Breast epithelium (tissue), 4 donors: ENCODE results near the gene PSMC3IP. TPM values are rescaled to one million over a fixed set of nuclear protein-coding genes. Genes with fewer than 3 reads are reported as not detected.
A peak's percentile ranks its signal among the peaks of the same experiment; 100 is the strongest.
"Not testable (repeated sequence)": the region's sequence is repeated elsewhere in the genome, so short reads cannot be mapped to it uniquely, and the experiment has no call there.

Experiments used
- DNase-seq, 2 donors: peaks; one replicate each; pipeline ENCODE4 v3.0.0-alpha.2; 2019; ENCODE audit warnings: low spot score in 2 of 2
- H3K27ac ChIP-seq, 2 donors: fragments of 200-600 bp; sonication (generic) in 1 of 2; one replicate each; pipeline ENCODE4 v1.5.1; 2016 to 2019; ENCODE audit warnings: mild to moderate bottlenecking in 1 of 2
- H3K27me3 ChIP-seq, 2 donors: fragments of 200-600 bp; sonication (generic) in 1 of 2; one replicate each; pipeline versions ENCODE4 v1.5.1 to v1.6.0; 2017 to 2019; ENCODE audit warnings: control low read depth in 1 of 2, mild to moderate bottlenecking in 1 of 2
- H3K36me3 ChIP-seq: fragments of 200-600 bp; one replicate; pipeline ENCODE4 v1.5.1; 2019
- H3K4me1 ChIP-seq, 2 donors: fragments of 200-600 bp; sonication (generic); one replicate each; pipeline ENCODE4 v1.5.1; 2016 to 2019; ENCODE audit warnings: control low read depth in 1 of 2
- H3K4me3 ChIP-seq, 3 donors: fragments of 200-600 bp; sonication (generic); 1 replicate in 2 of 3; 2 replicates in 1 of 3; pipeline ENCODE4 v1.5.1; 2016 to 2019; ENCODE audit warnings: mild to moderate bottlenecking in 3 of 3, moderate library complexity in 2 of 3
- H3K9me3 ChIP-seq, 2 donors: fragments of 200-600 bp; sonication (generic) in 1 of 2; one replicate each; pipeline ENCODE4 v1.5.1; 2016 to 2019; ENCODE audit warnings: control low read depth in 1 of 2
- CTCF ChIP-seq, 3 donors: fragments of 450-650 bp; IDR thresholded peaks; one replicate each; pipeline ENCODE4 v1.5.1; 2016 to 2017; ENCODE audit warnings: antibody characterized with exemption in 3 of 3, mild to moderate bottlenecking in 3 of 3, moderate library complexity in 3 of 3
- POLR2A ChIP-seq: fragments of 450-650 bp; IDR thresholded peaks from one replicate; pipeline ENCODE4 v1.6.1; 2016; ENCODE audit warnings: antibody characterized with exemption, mild to moderate bottlenecking, moderate library complexity
- POLR2AphosphoS5 ChIP-seq, 3 donors: sonication (generic); formaldehyde crosslinking; IDR thresholded peaks; one replicate each; pipeline ENCODE4 v1.6.1; 2017; ENCODE audit warnings: antibody characterized with exemption in 3 of 3
- intact Hi-C: fragments of 100-400 bp; cut with DNase I; formaldehyde crosslinking; loops from one replicate; pipeline ENCODE4 v1.15.1; 2023; ENCODE audit warnings: low total_unique reads
- total RNA-seq, 3 donors: library from RNA; depleted of rRNA; stranded (reverse); fragments of >200 nt; gene quantifications; one replicate each; pipeline ENCODE4 v1.1.0, GENCODE V29; 2016

Gene PSMC3IP
- total RNA-seq, 3 donors from 2014 or later = 3.3 to 4.2 (median 3.5) TPM

GRCh38 chr17:42547001-42547461, 30.5 kb downstream of the PSMC3IP start:
- H3K27ac ChIP-seq = peak overlapping the region in 1 of 2 donors; percentile 22
- no peaks in the 10 kb centered on the region for H3K36me3 ChIP-seq
- intact Hi-C loops = no loop called here
- no peak for TF ChIP-seq POLR2A
- TF ChIP-seq POLR2AphosphoS5 (IDR thresholded peaks at IDR 0.05) = no peak
- TF ChIP-seq CTCF (IDR thresholded peaks at IDR 0.05) = no peak
- H3K27me3 ChIP-seq = no peaks in the 10 kb centered on the region
- H3K4me3 ChIP-seq = no peak overlapping the region
- H3K9me3 ChIP-seq = no peaks in the 10 kb centered on the region
- no peak for DNase-seq
- H3K4me1 ChIP-seq = no peaks in the 10 kb centered on the region

- DNase-seq, H3K4me3 ChIP-seq, H3K4me1 ChIP-seq, H3K27me3 ChIP-seq, intact Hi-C loops, H3K9me3 ChIP-seq, H3K36me3 ChIP-seq: not testable (repeated sequence)
- peak overlapping the region in 1 of 2 donors; percentile 22 for H3K27ac ChIP-seq
Measured at GRCh38 chr17:42545755-42546505, 31.6 kb downstream of the PSMC3IP start.

GRCh38 chr17:42544874-42545283, 32.6 kb downstream of the PSMC3IP start:
- no peak for DNase-seq
- no peak for TF ChIP-seq POLR2AphosphoS5 (IDR thresholded peaks at IDR 0.05)
- no peak for TF ChIP-seq CTCF (IDR thresholded peaks at IDR 0.05)
- TF ChIP-seq POLR2A = no peak

GRCh38 chr17:42543190-42544079, 34.1 kb downstream of the PSMC3IP start:
- TF ChIP-seq POLR2A = no peak
- TF ChIP-seq CTCF (IDR thresholded peaks at IDR 0.05) = no peak
- TF ChIP-seq POLR2AphosphoS5 (IDR thresholded peaks at IDR 0.05) = no peak
- Histone ChIP-seq H3K9me3 (no peaks in the 10 kb centered on the region), H3K4me3 (no peak overlapping the region), H3K27me3 (no peaks in the 10 kb centered on the region), H3K4me1 (no peaks in the 10 kb centered on the region), H3K27ac (no peak overlapping the region), H3K36me3 (no peaks in the 10 kb centered on the region)
- DNase-seq = no peak
- intact Hi-C loops = no loop called here

More at GRCh38 chr17:42544874-42545283, 32.6 kb downstream of the PSMC3IP start:
- intact Hi-C loops = no loop called here
- Histone ChIP-seq H3K36me3 (no peaks in the 10 kb centered on the region), H3K27me3 (no peaks in the 10 kb centered on the region), H3K4me3 (no peak overlapping the region), H3K4me1 (no peaks in the 10 kb centered on the region), H3K27ac (no peak overlapping the region), H3K9me3 (no peaks in the 10 kb centered on the region)

- no peak for DNase-seq
- H3K36me3 ChIP-seq = no peaks in the 10 kb centered on the region
- no peak for TF ChIP-seq CTCF (IDR thresholded peaks at IDR 0.05)
- no peak for TF ChIP-seq POLR2A
- no peak for TF ChIP-seq POLR2AphosphoS5 (IDR thresholded peaks at IDR 0.05)
- H3K27me3 ChIP-seq = no peaks in the 10 kb centered on the region
- H3K4me1 ChIP-seq = no peaks in the 10 kb centered on the region
- intact Hi-C loops = no loop called here
- H3K27ac ChIP-seq = peak overlapping the region in 1 of 2 donors; percentile 20
- no peaks in the 10 kb centered on the region for H3K9me3 ChIP-seq
- H3K4me3 ChIP-seq = no peak overlapping the region
Measured at GRCh38 chr17:42541041-42541833, 36.3 kb downstream of the PSMC3IP start.

GRCh38 chr17:42540558-42540957, 37.0 kb downstream of the PSMC3IP start:
- intact Hi-C loops, H3K9me3 ChIP-seq, H3K27me3 ChIP-seq, H3K36me3 ChIP-seq, DNase-seq, H3K4me3 ChIP-seq, H3K4me1 ChIP-seq: not testable (repeated sequence)
- H3K27ac ChIP-seq = peak overlapping the region in 1 of 2 donors; percentile 20
